DMS153 treated with DMSO at 0.1 percent for 48 hours (cell line): Measurements from ENCODE around the gene TRANK1.
"Not testable (repeated sequence)": the region's sequence is repeated elsewhere in the genome, so short reads cannot be mapped to it uniquely, and the experiment has no call there.

Experiments
- DNase-seq: peaks from one replicate; lab custom pipeline; 2025; ENCODE audit not compliant: unreplicated experiment; lab: John Stamatoyannopoulos, UW

The TRANK1 gene

DNA sequence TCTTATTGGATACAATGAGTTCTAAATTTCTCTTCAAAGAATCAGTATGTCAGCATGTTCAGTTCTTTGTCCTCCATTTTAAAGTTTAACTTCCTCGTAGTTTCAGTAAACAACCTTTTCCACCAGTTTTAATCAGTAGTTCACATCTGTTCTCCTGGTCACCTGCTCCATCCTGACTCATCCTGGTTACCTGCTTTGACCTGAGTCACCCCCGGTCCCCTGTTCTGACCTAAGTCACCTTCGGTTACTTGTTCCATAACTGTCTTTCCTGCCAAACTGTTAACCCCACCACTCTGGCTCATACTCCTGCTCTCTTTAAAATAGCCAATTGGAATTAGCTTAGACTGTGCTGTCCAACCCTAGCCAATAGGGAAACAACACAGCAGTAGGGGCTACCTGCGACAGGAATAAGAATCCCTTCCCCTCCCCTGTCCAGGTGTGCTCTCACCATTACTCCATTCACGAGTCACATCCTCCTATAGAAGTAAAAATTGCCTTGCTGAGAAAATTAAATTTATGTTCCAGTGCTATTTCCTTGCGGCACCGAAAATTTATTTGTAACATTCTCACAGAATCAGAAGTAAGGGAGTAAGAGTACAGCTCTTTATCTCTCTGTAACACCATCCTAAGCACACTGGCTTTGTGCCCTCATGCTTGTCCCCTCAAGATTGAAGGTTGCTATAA lies 23.8 kb downstream of the TRANK1 start:
- DNase-seq, result no peak

DNA sequence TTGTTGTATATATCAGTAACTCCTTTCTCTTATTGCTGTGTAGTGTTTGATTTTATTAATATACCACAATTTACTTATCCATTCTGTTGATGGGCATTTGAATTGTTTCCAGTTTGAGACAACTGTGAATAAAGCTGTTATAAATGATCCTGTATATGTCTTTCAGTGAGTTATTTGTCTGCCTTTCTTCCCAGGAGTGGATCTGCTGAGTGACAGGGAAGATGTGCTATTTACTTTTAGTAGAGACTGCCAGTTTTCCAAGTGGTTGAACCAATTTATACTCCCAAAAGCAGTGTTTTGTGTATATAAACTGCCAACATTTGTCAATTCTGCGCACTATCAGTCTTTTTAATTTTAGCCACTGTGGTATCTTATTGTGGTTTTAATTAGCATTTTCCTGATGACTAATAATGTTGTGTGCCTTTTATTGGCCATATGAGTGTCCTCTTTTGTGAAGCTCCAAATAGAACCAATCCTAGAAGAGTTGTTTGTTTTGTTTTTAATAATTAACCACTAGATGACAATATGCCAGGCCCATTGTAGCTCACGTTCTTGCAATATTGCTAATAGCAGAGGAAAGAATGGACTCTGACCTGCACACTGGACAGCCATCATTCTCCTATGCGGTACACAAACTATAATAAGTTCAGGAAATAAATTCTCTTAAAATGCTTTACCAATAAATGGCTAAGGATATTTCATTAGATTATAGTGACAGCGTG lies 25.3 kb downstream of the TRANK1 start:
- no peak for DNase-seq

DNA sequence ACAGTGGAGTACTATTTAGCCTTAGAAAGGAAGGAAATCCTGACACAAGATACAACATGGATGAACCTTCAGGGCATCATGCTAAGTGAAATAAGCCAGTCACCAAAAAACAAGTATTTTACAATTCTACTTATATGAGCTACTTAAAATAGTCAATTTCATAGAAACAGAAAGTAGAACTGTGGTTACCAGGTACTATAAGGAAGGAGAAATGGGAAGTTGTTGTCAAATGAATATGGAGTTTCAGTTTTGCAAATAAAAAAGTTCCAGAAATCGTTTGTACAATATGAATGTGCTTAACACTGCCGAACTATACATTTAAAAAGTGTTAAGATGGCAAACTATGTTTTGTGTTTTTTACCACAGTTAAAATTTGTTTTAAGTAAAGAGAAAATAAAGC lies 26.8 kb downstream of the TRANK1 start:
- DNase-seq, result no peak

DNA sequence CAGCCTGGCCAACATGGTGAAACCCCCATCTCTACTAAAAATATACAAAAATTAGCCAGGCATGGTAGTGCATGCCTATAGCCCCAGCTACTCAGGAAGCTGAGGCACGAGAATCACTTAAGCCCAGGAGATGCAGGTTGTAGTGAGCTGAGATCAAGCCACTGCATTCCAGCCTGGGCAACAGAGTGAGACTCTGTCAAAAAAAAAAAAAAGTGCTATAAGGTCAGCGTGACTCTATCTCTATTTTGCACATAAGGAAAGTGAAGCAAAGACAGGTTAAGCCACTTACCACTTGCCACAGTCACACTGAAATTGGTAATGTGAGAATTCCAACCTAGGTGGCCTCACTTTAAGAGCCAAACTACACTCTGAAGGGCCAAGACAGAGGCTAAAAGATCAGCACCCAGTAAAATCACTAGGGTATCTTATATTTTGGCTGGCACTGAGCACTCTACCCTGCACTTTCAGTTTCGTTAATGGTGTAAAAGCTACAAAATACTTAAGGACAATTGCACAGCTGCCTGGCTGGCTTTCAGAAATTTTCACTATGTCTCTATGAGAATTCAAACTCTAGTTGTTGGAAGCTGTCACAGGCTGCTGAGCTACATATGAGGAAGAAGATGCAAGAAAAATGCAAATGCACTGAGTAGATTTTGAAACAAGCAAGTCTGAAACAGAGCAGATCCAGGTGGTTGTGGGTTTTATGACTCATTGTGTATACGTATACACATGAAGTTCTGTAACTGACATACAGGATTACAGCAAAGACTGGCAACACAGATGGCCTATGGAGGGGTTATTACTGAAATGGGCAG lies 32.7 kb downstream of the TRANK1 start:
- DNase-seq, result no peak

DNA sequence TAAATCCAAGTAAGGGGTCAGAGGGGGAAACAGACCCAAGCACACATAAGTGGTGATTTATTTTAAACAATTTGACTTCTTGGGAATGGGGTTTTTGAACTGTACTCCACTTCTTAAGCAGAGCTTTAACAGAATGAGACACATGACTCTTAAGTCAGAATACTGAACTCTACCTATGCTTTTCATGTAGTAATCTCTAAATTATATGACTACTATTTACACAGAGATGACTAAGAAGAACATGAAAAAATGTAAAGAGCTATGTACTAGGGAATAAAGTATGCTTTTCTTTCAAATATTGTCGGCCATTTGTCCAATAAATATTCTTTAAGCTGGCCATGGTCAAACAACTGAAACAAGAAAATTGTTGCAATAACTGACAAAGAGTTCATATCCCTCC lies 35.2 kb downstream of the TRANK1 start:
- DNase-seq, result no peak

DNA sequence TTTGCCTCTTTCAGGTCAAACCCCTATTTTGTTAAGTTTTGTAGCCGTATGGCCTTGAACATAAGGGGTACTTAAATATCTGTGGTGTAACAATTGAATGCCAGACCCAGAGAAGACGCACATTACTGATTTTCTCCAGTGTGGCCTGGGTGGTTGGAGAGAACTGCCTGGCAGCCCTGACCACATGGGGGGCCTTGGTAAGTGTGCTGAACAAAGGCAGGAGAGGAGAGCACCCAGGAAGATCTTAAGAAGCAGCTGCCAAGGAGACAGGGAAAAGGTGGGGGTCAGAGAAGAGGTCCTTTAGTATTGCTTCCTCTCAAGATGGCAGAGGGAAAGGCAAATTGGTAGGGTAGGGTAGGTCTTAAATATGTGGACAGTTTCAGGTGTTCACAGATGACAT lies 35.7 kb downstream of the TRANK1 start:
- no peak for DNase-seq

GRCh38 chr3:36908647-36909180 lies 36.1 kb downstream of the TRANK1 start:
- no peak for DNase-seq

DNA sequence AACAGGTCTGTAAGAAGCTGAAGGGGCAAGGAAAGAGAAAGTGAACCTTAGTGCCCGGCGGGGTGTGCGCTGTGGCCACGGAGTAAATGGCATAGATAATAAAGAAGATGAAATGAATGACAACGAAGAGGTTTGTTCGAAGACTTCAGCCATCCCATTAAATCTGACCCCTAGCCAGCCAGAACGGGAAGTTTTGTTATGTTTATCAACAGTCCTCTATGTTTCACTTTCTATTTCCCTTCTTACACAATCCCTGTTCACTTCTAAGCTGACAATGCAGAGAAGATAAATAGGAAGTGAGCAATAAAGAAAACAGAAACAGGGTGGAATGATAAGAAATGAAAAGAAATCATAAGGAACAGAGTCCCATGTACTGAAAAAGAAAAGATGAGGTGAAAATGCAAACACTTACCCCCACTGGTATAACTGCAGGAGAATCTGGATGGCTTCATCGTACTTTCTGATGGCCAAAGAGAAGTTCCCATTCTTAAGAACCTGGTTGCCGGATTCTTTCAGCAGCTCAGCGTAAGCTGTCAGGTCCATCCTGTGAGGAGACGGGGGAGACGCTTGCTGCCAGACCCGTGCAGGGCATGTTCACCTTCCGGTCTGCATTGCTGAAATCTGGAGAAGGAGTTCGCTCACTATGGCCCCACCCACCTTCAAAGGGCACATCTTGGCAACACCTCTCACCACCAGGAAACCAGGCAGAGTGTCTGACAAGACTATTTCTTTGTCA lies 36.8 kb downstream of the TRANK1 start:
- DNase-seq, result peak; percentile 2

GRCh38 chr3:36906504-36907149 lies 38.2 kb downstream of the TRANK1 start:
- DNase-seq, result no peak

DNA sequence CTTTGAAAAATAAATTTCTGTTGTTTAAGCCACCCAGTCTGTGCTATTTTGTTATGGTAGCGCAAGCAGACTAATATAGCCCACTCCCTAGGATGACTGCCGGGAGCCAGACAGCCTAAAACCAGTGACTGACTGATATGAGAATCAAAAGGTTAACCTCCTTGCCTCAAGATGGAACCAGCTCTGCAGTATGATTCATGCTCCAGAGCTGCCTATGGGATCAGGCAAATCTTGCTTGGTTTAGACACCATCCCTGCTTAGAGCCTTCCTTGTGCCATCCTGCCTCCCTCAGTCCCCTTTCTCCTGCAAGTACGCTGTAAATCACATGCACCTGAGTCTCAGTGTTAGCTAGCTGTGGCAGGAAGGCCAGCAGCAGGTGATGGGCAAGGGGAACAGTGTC lies 39.3 kb downstream of the TRANK1 start:
- no peak for DNase-seq

GRCh38 chr3:36904641-36905040 lies 40.2 kb downstream of the TRANK1 start:
- DNase-seq, result no peak

DNA sequence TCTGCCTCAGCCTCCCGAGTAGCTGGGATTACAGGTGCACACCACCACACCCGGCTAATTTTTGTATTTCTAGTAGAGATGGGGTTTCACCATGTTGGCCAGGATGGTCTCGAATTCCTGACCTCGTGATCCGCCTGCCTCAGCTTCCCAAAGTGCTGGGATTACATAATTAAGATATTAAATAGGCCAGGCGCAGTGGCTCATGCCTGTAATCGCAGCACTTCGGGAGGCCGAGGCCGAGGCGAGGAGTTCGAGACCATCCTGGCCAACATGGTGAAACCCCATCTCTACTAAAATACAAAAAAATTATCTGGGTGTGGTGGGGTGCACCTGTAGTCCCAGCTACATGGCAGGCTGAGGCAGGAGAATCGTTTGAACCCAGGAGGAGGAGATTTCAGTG lies 40.8 kb downstream of the TRANK1 start:
- not testable (repeated sequence) for DNase-seq

- no peak for DNase-seq
These were observed 41.6 kb downstream of the TRANK1 start for GRCh38 chr3:36903119-36903882.

DNA sequence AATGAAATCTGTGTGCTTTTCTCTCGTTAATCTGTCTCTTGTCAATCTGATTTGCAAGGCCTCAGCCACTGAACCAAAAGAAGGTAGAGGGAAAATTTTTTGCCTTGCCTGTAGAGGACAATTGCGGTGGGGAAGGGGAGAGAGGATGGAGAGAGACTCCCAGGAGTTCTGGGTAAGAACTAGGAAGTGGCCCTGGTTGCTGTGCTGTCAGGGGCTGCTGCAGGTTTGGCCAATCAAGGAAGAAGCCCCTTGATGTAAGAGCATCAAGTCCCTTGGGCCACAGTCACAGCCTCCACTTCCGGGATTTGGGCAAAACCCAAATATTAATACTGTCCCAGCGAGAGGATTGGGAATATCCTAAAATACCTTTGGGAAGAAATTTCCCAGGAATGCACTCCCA lies 43.3 kb downstream of the TRANK1 start:
- no peak for DNase-seq

DNA sequence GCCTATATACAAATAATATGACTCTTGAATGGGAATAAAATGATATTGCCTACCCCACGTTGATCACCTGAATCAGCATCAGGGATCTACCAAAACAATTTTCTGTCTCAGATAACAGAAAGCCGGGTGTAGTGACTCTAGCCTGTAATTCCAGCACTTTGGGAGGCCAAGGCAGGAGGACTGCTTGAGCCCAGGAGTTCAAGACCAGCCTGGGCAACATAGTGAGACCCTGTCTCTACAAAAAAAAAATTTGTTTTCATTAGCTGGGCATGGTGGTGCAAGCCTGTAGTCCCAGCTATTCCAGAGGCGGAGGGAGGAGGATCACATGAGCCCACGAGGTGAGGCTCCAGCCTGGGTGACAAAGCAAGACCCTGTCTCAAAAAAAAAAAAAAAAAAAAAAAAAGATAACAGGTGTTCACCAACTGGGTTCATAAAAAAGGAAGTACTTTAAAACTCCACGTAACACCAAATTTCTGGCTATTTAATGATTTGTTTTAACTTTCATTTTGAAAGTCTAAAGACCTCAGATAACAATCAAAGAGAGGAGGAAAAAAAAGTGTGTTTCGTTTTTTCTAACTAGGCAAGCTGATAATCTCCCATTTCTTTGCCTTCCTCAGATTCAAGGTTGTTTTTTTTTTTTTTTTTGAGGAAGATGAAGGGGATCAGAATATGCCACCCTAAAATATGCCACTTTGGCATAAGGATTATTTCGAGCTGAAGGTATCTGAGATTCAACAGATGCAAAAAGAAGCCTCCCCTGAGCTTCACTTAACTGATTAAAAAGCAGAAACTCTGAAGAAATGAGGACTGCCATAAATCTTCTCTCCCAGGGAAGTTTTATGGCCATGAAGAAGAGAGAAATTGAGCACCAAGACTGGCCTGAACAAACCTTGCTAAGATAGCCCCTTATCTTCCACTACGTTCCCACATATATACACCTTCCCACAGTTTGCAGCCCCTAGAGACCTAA lies 44.1 kb downstream of the TRANK1 start:
- DNase-seq, result no peak

GRCh38 chr3:36895496-36896409 lies 49.1 kb downstream of the TRANK1 start:
- DNase-seq, result no peak

DNA sequence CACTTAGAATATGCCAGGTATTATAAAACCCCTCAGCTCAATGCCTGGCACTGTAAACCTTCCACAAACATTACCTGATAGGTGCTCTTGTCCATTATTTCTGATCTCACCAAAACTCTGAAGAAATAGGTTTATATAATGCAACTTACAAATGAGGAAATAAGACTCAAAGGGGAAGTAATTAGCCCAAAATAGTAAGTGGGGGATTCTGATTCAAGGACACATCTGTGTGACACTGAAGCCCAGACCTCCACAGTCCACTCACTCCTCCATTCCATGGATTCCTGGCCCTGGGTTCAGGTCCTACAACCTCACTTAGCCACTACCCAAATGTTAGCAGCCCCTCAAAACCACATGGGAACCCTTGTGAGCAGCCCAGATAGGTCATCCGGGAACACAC lies 49.9 kb downstream of the TRANK1 start:
- no peak for DNase-seq

- DNase-seq, result no peak
These were observed 51.0 kb downstream of the TRANK1 start for GRCh38 chr3:36893826-36894225.
